KMS-11 (cell line): ENCODE results near the gene TMEM18.

Experiments used
- H2AFZ ChIP-seq: fragments of 200-600 bp; sonication (generic); 2 replicates; pipeline ENCODE4 v1.6.1; 2016; ENCODE audit warnings: antibody characterized with exemption, mixed run types, low read depth
- H3K27ac ChIP-seq: fragments of 200-600 bp; sonication (generic); 2 replicates; pipeline ENCODE4 v1.6.1; 2016; ENCODE audit warnings: mild to moderate bottlenecking, mixed run types
- H3K27me3 ChIP-seq: fragments of 200-600 bp; sonication (generic); 2 replicates; pipeline ENCODE4 v1.6.1; 2017; ENCODE audit warnings: mild to moderate bottlenecking, low read depth, mixed run types, moderate library complexity; ENCODE audit not compliant: insufficient read depth
- H3K36me3 ChIP-seq: fragments of 200-600 bp; sonication (generic); 2 replicates; pipeline ENCODE4 v1.6.1; 2017; ENCODE audit warnings: mild to moderate bottlenecking, mixed run types; ENCODE audit not compliant: insufficient read depth
- H3K4me1 ChIP-seq: fragments of 200-600 bp; sonication (generic); 2 replicates; pipeline ENCODE4 v1.6.1; 2016; ENCODE audit warnings: mild to moderate bottlenecking, low read depth, mixed run types; ENCODE audit not compliant: poor library complexity, severe bottlenecking
- H3K4me2 ChIP-seq: fragments of 200-600 bp; sonication (generic); 2 replicates; pipeline ENCODE4 v1.7.0; 2016; ENCODE audit warnings: mild to moderate bottlenecking, mixed run types
- H3K4me3 ChIP-seq: fragments of 200-600 bp; sonication (generic); IDR thresholded peaks from 2 replicates; pipeline ENCODE4 v1.6.1; 2017; ENCODE audit warnings: low read depth, low read length, mixed read lengths; ENCODE audit not compliant: insufficient read depth
- H3K79me2 ChIP-seq: fragments of 200-600 bp; sonication (generic); 2 replicates; pipeline ENCODE4 v1.6.1; 2016; ENCODE audit warnings: low read depth, mixed run types; ENCODE audit not compliant: insufficient read depth
- H3K9ac ChIP-seq: fragments of 200-600 bp; sonication (generic); 2 replicates; pipeline ENCODE4 v1.6.1; 2016; ENCODE audit warnings: mild to moderate bottlenecking, mixed run types
- H4K20me1 ChIP-seq: fragments of 200-600 bp; sonication (generic); 2 replicates; pipeline ENCODE4 v1.6.1; 2016; ENCODE audit warnings: mild to moderate bottlenecking, mixed run types; ENCODE audit not compliant: insufficient read depth
- CTCF ChIP-seq: fragments of 200-600 bp; sonication (generic); conservative IDR thresholded peaks from 2 replicates; pipeline ENCODE4 v1.6.1; 2017; ENCODE audit warnings: low read depth, mild to moderate bottlenecking, antibody characterized with exemption, low read length, moderate library complexity, mixed read lengths

The TMEM18 gene

GRCh38 chr2:715854-716560, 38.8 kb upstream of the TMEM18 start:
- H3K79me2 ChIP-seq = no peaks in the 10 kb centered on the region
- no peak overlapping the region for H3K9ac ChIP-seq
- no peaks in the 10 kb centered on the region for H3K27me3 ChIP-seq
- H3K4me1 ChIP-seq = no peaks in the 10 kb centered on the region
- H3K4me2 ChIP-seq = no peak overlapping the region
- H3K4me3 ChIP-seq = no peak overlapping the region
- no peaks in the 10 kb centered on the region for H4K20me1 ChIP-seq
- H3K36me3 ChIP-seq = no peaks in the 10 kb centered on the region
- no peak overlapping the region for H2AFZ ChIP-seq
- no peak overlapping the region for H3K27ac ChIP-seq
- no peak for TF ChIP-seq CTCF

DNA sequence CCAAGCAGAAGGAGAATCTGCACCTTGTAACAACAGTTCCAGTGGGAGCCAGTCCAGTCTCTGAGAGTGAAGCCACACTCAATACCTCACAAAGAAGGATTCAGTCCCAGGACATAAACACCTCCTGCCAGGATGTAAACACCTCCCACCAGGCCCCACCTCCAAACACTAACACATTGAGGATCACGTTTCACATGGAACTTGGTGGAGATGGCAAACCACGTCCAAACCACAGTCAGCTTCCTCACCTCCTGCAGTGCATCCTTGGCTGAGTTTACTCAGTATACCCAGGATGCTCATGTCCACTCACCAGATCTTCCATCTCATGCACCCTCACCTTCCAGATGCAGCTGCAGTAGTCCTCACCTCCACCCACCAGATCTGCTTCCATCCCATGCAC, 37.8 kb upstream of the TMEM18 start:
- Histone ChIP-seq H3K79me2 (no peaks in the 10 kb centered on the region), H3K36me3 (no peaks in the 10 kb centered on the region), H3K27me3 (no peaks in the 10 kb centered on the region), H3K4me1 (no peaks in the 10 kb centered on the region), H3K9ac (no peak overlapping the region), H3K27ac (no peak overlapping the region), H3K4me3 (no peak overlapping the region), H2AFZ (no peak overlapping the region), H4K20me1 (no peaks in the 10 kb centered on the region), H3K4me2 (no peak overlapping the region)
- TF ChIP-seq CTCF = no peak

- no peak overlapping the region for H3K4me2 ChIP-seq
- no peak overlapping the region for H3K4me3 ChIP-seq
- TF ChIP-seq CTCF = peak; percentile 53
- no peak overlapping the region for H3K27ac ChIP-seq
- H4K20me1 ChIP-seq = no peaks in the 10 kb centered on the region
- H3K4me1 ChIP-seq = no peaks in the 10 kb centered on the region
- H3K36me3 ChIP-seq = no peaks in the 10 kb centered on the region
- H3K27me3 ChIP-seq = no peaks in the 10 kb centered on the region
- H2AFZ ChIP-seq = no peak overlapping the region
- no peak overlapping the region for H3K9ac ChIP-seq
- H3K79me2 ChIP-seq = no peaks in the 10 kb centered on the region
Measured at GRCh38 chr2:714005-714741, 37.0 kb upstream of the TMEM18 start.

GRCh38 chr2:710867-711665, 33.9 kb upstream of the TMEM18 start:
- 0 out of 2 replicates have a peak, but pooled peaks cover 5% of the 10 kb centered on the region for H3K27me3 ChIP-seq
- H3K9ac ChIP-seq = no peak overlapping the region
- H4K20me1 ChIP-seq = no peaks in the 10 kb centered on the region
- H3K4me2 ChIP-seq = no peak overlapping the region
- H3K79me2 ChIP-seq = no peaks in the 10 kb centered on the region
- no peak overlapping the region for H2AFZ ChIP-seq
- TF ChIP-seq CTCF = no peak
- H3K36me3 ChIP-seq = no peaks in the 10 kb centered on the region
- H3K27ac ChIP-seq = no peak overlapping the region
- peaks cover 7% of the 10 kb centered on the region for H3K4me1 ChIP-seq
- H3K4me3 ChIP-seq = no peak overlapping the region
